H9 (cell line): Measurements from ENCODE around the gene IQCK. TPM values are rescaled to one million over a fixed set of nuclear protein-coding genes. Genes with fewer than 3 reads are reported as not detected.

Source experiments
- DNase-seq: peaks from one replicate; pipeline ENCODE4 v3.0.0-alpha.2; 2017
- H2AFZ ChIP-seq: one replicate; pipeline ENCODE4 v1.6.1; 2013; ENCODE audit warnings: mild to moderate bottlenecking, low read length, control low read depth, moderate library complexity
- H2AK5ac ChIP-seq: 2 replicates; pipeline ENCODE4 v1.6.1; 2013; ENCODE audit warnings: low read length, control low read depth, mixed read lengths; ENCODE audit not compliant: insufficient read length
- H2BK120ac ChIP-seq: one replicate; pipeline ENCODE4 v1.6.1; 2013; ENCODE audit warnings: low read depth, mild to moderate bottlenecking, low read length, control low read depth, inconsistent platforms; ENCODE audit not compliant: poor library complexity, severe bottlenecking
- H2BK12ac ChIP-seq: 2 replicates; pipeline ENCODE4 v1.6.1; 2013; ENCODE audit warnings: low read length, control low read depth, mixed read lengths, low read depth; ENCODE audit not compliant: insufficient read length
- H2BK15ac ChIP-seq: 2 replicates; pipeline ENCODE4 v1.6.1; 2013; ENCODE audit warnings: low read depth, low read length, control low read depth
- H2BK20ac ChIP-seq: one replicate; pipeline ENCODE4 v1.6.1; 2013; ENCODE audit warnings: low read depth, mild to moderate bottlenecking, low read length, control low read depth, inconsistent platforms; ENCODE audit not compliant: poor library complexity, severe bottlenecking
- H2BK5ac ChIP-seq: 2 replicates; pipeline ENCODE4 v1.6.1; 2013; ENCODE audit warnings: low read length, control low read depth, mixed read lengths; ENCODE audit not compliant: insufficient read length
- H3K14ac ChIP-seq: 2 replicates; pipeline ENCODE4 v1.6.1; 2013; ENCODE audit warnings: low read length, control low read depth; ENCODE audit not compliant: insufficient read depth
- H3K18ac ChIP-seq: 2 replicates; pipeline ENCODE4 v1.6.1; 2013; ENCODE audit warnings: low read depth, mild to moderate bottlenecking, mixed read lengths, low read length, control low read depth; ENCODE audit not compliant: insufficient read length
- H3K23ac ChIP-seq: 2 replicates; pipeline ENCODE4 v1.6.1; 2013; ENCODE audit warnings: low read length, control low read depth, mixed read lengths, low read depth; ENCODE audit not compliant: insufficient read length
- H3K23me2 ChIP-seq: 2 replicates; pipeline ENCODE4 v1.6.1; 2013; ENCODE audit warnings: low read depth, mild to moderate bottlenecking, mixed read lengths, low read length, control low read depth; ENCODE audit not compliant: insufficient read length, poor library complexity, severe bottlenecking
- H3K27ac ChIP-seq: 2 replicates; pipeline ENCODE4 v1.5.1; 2013; ENCODE audit warnings: low read length, control low read depth, mixed read lengths, low read depth; ENCODE audit not compliant: insufficient read length
- H3K27me3 ChIP-seq: 2 replicates; pipeline ENCODE4 v1.6.1; 2013; ENCODE audit warnings: low read length, control low read depth, inconsistent platforms; ENCODE audit not compliant: insufficient read depth
- H3K4ac ChIP-seq: 2 replicates; pipeline ENCODE4 v1.6.1; 2013; ENCODE audit warnings: low read depth, mild to moderate bottlenecking, control low read depth, inconsistent platforms, low read length, moderate library complexity
- H3K4me1 ChIP-seq: 2 replicates; pipeline ENCODE4 v1.6.1; 2013; ENCODE audit warnings: low read length, control low read depth, inconsistent platforms; ENCODE audit not compliant: insufficient read depth
- H3K4me2 ChIP-seq: 2 replicates; pipeline ENCODE4 v1.6.1; 2013; ENCODE audit warnings: low read length, control low read depth, mixed read lengths; ENCODE audit not compliant: insufficient read length, insufficient read depth
- H3K56ac ChIP-seq: 2 replicates; pipeline ENCODE4 v1.6.1; 2013; ENCODE audit warnings: low read depth, mild to moderate bottlenecking, mixed read lengths, low read length, control low read depth; ENCODE audit not compliant: insufficient read length
- H3K79me1 ChIP-seq: 2 replicates; pipeline ENCODE4 v1.6.1; 2013; ENCODE audit warnings: low read depth, mild to moderate bottlenecking, moderate library complexity, low read length, control low read depth, inconsistent platforms; ENCODE audit not compliant: insufficient read depth, poor library complexity, severe bottlenecking
- H3K79me2 ChIP-seq: 2 replicates; pipeline ENCODE4 v1.6.1; 2013; ENCODE audit warnings: low read length, control low read depth, inconsistent platforms; ENCODE audit not compliant: insufficient read depth
- H3K9ac ChIP-seq: 2 replicates; pipeline ENCODE4 v1.6.1; 2013; ENCODE audit warnings: low read length, control low read depth, mixed read lengths; ENCODE audit not compliant: insufficient read length; ENCODE audit errors: extremely low read depth
- H3K9me3 ChIP-seq: one replicate; pipeline ENCODE4 v1.6.1; 2013; ENCODE audit warnings: low read depth, low read length, inconsistent platforms; ENCODE audit not compliant: control insufficient read depth
- H3T11ph ChIP-seq: one replicate; pipeline ENCODE4 v1.6.1; 2013; ENCODE audit warnings: mild to moderate bottlenecking, low read length, control low read depth, inconsistent platforms
- H4K20me1 ChIP-seq: one replicate; pipeline ENCODE4 v1.6.1; 2013; ENCODE audit not compliant: control insufficient read depth, insufficient read length, insufficient read depth
- H4K5ac ChIP-seq: 2 replicates; pipeline ENCODE4 v1.6.1; 2013; ENCODE audit warnings: low read depth, mild to moderate bottlenecking, mixed read lengths, low read length, control low read depth; ENCODE audit not compliant: insufficient read length
- H4K8ac ChIP-seq: replicated peaks from 2 replicates; pipeline ENCODE4 v1.6.1; 2013; ENCODE audit warnings: low read length, control low read depth, mixed read lengths, low read depth; ENCODE audit not compliant: insufficient read length
- H4K91ac ChIP-seq: 2 replicates; pipeline ENCODE4 v1.6.1; 2013; ENCODE audit warnings: low read depth, mild to moderate bottlenecking, moderate library complexity, mixed read lengths, low read length, control low read depth; ENCODE audit not compliant: insufficient read length
- H3K27ac Mint-ChIP-seq, 3 experiments: 2 replicates in 2 of 3; 3 replicates in 1 of 3; pipeline ENCODE4 v1.8.0; 2020 to 2021; ENCODE audit warnings: mixed read lengths in 3 of 3, mild to moderate bottlenecking in 1 of 3, moderate library complexity in 1 of 3
- H3K27me3 Mint-ChIP-seq: 2 replicates; pipeline ENCODE4 v1.8.0; 2021; ENCODE audit warnings: low read depth, mild to moderate bottlenecking, moderate library complexity, mixed read lengths
- H3K36me3 Mint-ChIP-seq, 3 experiments: 2 replicates in 2 of 3; 3 replicates in 1 of 3; pipeline ENCODE4 v1.8.0; 2020 to 2021; ENCODE audit warnings: low read depth in 3 of 3, mixed read lengths in 3 of 3; ENCODE audit not compliant: insufficient read depth in 1 of 3
- H3K4me1 Mint-ChIP-seq, 2 experiments: 2 replicates each; pipeline ENCODE4 v1.8.0; 2020; ENCODE audit warnings: mixed read lengths in 2 of 2
- H3K4me3 Mint-ChIP-seq, 2 experiments: 2 replicates in 1 of 2; 3 replicates in 1 of 2; pipeline ENCODE4 v1.8.0; 2020 to 2021; ENCODE audit warnings: mild to moderate bottlenecking in 2 of 2, mixed read lengths in 2 of 2, moderate library complexity in 1 of 2
- H3K9me3 Mint-ChIP-seq, 2 experiments: 2 replicates in 1 of 2; 3 replicates in 1 of 2; pipeline ENCODE4 v1.8.0; 2020; ENCODE audit warnings: mild to moderate bottlenecking in 2 of 2, mixed read lengths in 2 of 2, moderate library complexity in 1 of 2
- whole genome bisulfite sequencing: extraction: QIAGEN DNeasy Blood & Tissue Kit; methylation state at CpG from one replicate; pipeline ENCODE4 v1.1.7; 2013; ENCODE audit warnings: missing lambda C conversion rate, low lambda C conversion rate, mixed read lengths; ENCODE audit not compliant: insufficient read length; ENCODE audit errors: extremely low coverage; 5-methylcytosine and 5-hydroxymethylcytosine counted together
- total RNA-seq: library from RNA; stranded (reverse); gene quantifications from 2 replicates; pipeline ENCODE4 v1.2.1, GENCODE V29; 2021
- TF ChIP-seq, protein P1 (sequence below): fragments of 200-600 bp; sonication (generic); conservative IDR thresholded peaks from 3 replicates; pipeline ENCODE4 v1.8.0; 2021; ENCODE audit warnings: antibody characterized with exemption, mild to moderate bottlenecking

IQCK gene
- total RNA-seq, 1 experiment from 2014 or later = 9.0 TPM

DNA sequence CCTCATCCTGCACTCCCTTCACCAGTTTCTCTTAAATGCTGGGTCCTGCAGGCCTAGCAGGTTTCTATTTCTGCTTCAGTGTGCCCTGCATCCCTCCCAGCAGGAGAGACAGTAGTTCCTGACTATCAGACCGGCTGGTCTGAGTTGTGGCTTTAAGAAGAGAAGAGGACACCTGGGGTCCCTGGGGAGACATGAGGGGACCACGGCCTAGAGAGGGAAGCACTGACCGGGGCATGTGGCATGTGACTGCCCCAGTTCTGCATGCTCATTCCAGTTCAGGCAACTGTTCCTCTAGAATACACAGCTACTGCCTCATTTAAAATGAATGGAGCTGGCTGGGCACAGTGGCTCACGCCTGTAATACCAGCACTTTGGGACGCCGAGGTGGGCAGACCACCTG lies 105.3 kb downstream of the IQCK start:
- no peak overlapping the region for H4K91ac ChIP-seq
- H2BK120ac ChIP-seq = no peak overlapping the region
- H2AK5ac ChIP-seq = no peak overlapping the region
- H3K4me2 ChIP-seq = no peak overlapping the region
- H3K27me3 Mint-ChIP-seq = no peaks in the 10 kb centered on the region
- H3K79me2 ChIP-seq = no peaks in the 10 kb centered on the region
- DNase-seq = no peak
- H3K27ac ChIP-seq = no peak overlapping the region
- no peaks in the 10 kb centered on the region for H3K9me3 Mint-ChIP-seq
- no peak overlapping the region for H2BK5ac ChIP-seq
- no peak overlapping the region for H3K4ac ChIP-seq
- H3K27me3 ChIP-seq = no peaks in the 10 kb centered on the region
- H3K4me1 Mint-ChIP-seq = peaks cover 0 to 6% of the 10 kb centered on the region in 2 experiments; a peak in 1 of 4 replicates
- H3T11ph ChIP-seq = no peak overlapping the region
- no peaks in the 10 kb centered on the region for H4K20me1 ChIP-seq
- no peak overlapping the region for H2AFZ ChIP-seq
- no peak overlapping the region for H3K27ac Mint-ChIP-seq
- no CpG with 5 or more reads among the region's 6 CpGs for WGBS
- no peak overlapping the region for H4K5ac ChIP-seq
- H3K18ac ChIP-seq = no peak overlapping the region
- no peak overlapping the region for H4K8ac ChIP-seq
- no peaks in the 10 kb centered on the region for H3K79me1 ChIP-seq
- no peaks in the 10 kb centered on the region for H3K23me2 ChIP-seq
- H3K36me3 Mint-ChIP-seq = peaks cover 0 to 2% (median 0%) of the 10 kb centered on the region in 3 experiments; a peak in 1 of 7 replicates
- H3K9ac ChIP-seq = no peak overlapping the region
- H3K14ac ChIP-seq = no peak overlapping the region
- H3K4me1 ChIP-seq = no peaks in the 10 kb centered on the region
- H3K23ac ChIP-seq = no peak overlapping the region
- H3K56ac ChIP-seq = no peak overlapping the region
- H2BK20ac ChIP-seq = no peak overlapping the region
- H2BK12ac ChIP-seq = no peak overlapping the region
- H3K4me3 Mint-ChIP-seq = no peak overlapping the region
- no peak overlapping the region for H2BK15ac ChIP-seq
- H3K9me3 ChIP-seq = no peaks in the 10 kb centered on the region
- TF ChIP-seq, protein P1, sequence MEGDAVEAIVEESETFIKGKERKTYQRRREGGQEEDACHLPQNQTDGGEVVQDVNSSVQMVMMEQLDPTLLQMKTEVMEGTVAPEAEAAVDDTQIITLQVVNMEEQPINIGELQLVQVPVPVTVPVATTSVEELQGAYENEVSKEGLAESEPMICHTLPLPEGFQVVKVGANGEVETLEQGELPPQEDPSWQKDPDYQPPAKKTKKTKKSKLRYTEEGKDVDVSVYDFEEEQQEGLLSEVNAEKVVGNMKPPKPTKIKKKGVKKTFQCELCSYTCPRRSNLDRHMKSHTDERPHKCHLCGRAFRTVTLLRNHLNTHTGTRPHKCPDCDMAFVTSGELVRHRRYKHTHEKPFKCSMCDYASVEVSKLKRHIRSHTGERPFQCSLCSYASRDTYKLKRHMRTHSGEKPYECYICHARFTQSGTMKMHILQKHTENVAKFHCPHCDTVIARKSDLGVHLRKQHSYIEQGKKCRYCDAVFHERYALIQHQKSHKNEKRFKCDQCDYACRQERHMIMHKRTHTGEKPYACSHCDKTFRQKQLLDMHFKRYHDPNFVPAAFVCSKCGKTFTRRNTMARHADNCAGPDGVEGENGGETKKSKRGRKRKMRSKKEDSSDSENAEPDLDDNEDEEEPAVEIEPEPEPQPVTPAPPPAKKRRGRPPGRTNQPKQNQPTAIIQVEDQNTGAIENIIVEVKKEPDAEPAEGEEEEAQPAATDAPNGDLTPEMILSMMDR = no peak
